ENCODE results near the gene RTN4.

RTN4 gene

DNA sequence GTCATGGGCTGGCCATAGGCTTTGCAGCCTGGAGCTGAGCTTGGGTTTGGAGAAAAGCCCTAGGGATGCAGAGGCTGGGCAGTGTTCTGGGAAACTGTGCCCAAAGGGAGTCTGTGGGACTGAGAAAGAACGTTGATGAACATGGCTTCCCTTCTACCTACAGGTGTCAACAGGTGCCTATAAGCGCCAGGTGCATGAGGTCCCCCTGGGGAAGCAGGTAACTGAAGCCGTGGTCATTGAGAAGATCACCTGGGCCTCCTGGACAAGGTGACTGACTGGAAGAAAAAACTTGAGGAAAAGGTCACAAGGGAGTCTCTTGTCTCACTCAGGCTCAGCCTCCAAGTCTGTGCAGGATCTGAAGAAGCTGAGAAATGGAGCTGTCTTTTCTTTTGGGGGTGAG, 83.4 kb downstream of the RTN4 start:
- DNase-seq = no peak

GRCh38 chr2:54966165-54966832, 84.0 kb downstream of the RTN4 start:
- no peak for DNase-seq

GRCh38 chr2:54965425-54965824, 84.8 kb downstream of the RTN4 start:
- no peak for DNase-seq

- no peak for DNase-seq
These were observed 85.4 kb downstream of the RTN4 start for GRCh38 chr2:54964816-54965215.

DNA sequence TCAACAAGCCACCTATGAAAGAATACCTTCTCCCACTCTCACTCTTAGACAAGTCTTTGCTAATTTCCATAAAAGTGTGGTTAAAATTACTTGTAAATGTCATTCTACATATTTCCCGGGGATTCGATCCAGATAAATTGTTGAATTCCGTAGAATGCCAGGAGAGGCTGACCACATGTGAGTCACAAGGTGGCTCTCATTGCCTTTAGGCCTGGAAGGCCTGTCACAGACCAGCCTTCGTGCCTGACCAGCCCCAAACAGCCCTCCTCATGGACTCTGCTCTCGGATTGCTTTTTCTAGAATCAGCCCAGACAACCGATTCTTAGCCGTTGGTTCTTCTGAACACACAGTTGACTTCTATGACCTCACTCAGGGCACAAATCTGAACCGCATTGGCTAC, 86.0 kb downstream of the RTN4 start:
- no peak for DNase-seq

- no peak for DNase-seq
These were observed 86.8 kb downstream of the RTN4 start for GRCh38 chr2:54963476-54963875.

DNA sequence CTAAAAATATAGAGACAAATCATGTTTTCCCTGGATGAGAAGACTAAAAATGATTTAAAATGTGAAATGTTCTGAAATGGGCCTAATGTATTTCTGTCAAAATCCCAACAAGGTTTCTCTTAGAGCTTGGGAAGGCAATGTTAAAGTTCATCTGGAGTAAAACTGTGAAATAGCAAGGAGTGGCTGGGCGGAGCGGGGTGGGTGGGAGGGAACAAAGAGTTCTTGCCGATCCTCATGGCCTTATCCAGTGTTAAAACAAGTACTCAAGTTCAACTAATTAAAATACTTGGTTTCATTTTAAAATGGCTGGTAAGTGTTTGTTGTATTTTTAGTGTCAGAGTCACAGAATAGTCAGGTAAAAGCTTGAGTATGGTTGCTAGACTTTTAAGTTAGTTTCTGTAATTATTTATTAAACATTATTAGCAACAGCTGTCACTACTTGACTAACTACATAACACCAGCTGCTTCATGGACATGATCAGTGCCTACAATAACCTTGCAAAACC, 87.3 kb downstream of the RTN4 start:
- no peak for DNase-seq

DNA sequence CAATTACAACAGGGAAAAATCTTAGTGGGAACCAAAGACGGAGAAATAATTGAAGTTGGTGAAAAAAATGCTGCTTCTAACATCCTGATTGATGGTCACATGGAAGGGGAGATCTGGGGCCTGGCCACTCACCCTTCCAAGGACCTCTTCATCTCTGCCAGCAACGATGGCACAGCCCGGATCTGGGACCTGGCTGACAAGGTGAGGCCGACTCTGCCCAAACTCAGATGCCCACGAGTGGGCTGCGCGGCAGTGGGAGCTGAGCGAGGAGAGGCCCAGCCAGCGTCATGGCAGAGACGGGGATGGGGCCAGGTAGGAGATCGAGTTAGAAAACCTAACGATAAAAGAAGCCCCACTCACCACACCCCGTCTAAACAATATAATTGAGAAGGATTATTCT, 87.7 kb downstream of the RTN4 start:
- no peak for DNase-seq

GRCh38 chr2:54960164-54960563, 90.1 kb downstream of the RTN4 start:
- DNase-seq = no peak

- DNase-seq = no peak
These were observed 91.4 kb downstream of the RTN4 start for GRCh38 chr2:54958717-54959371.

- no peak for DNase-seq
These were observed 92.8 kb downstream of the RTN4 start for GRCh38 chr2:54957321-54957999.

- DNase-seq = no peak
These were observed 94.1 kb downstream of the RTN4 start for GRCh38 chr2:54956111-54956627.

GRCh38 chr2:54955358-54956110, 94.7 kb downstream of the RTN4 start:
- no peak for DNase-seq

DNA sequence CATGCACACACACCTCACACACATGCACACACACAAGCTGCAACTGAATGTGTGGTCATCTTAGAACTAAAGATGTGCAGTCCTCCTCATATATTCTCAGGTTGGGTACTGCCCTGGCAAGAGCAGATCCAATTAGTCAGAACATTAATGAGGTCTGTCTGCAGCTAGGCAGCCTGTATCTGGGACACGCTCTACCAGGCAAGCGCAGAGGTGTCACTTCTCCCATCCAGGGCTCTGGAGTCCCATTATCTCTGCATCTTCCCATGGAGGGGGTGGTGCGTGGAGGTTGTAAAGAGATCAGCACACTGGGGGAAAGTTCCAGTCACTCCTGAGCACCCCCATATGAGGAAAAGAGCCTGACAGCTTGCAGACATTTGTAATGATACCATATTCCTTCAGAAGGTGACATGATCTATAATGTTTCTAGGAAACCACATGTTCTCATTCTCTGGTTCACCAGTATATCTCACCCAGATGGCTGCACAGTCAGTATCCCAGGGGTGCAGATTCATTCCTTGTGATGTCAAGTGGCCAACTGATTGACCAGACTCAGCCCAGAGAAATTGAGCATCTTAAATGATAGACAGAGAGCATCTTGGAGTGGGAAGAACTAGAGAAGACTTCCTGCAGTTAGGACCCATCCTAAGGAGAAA, 95.4 kb downstream of the RTN4 start:
- DNase-seq = no peak

- DNase-seq = no peak
These were observed 96.1 kb downstream of the RTN4 start for GRCh38 chr2:54954158-54954557.

- DNase-seq = peak; percentile 57
These were observed 97.2 kb downstream of the RTN4 start for GRCh38 chr2:54952978-54953456.

- DNase-seq = no peak
These were observed 97.8 kb downstream of the RTN4 start for GRCh38 chr2:54952425-54952824.

GRCh38 chr2:54950811-54951210, 99.4 kb downstream of the RTN4 start:
- DNase-seq = no peak

DNA sequence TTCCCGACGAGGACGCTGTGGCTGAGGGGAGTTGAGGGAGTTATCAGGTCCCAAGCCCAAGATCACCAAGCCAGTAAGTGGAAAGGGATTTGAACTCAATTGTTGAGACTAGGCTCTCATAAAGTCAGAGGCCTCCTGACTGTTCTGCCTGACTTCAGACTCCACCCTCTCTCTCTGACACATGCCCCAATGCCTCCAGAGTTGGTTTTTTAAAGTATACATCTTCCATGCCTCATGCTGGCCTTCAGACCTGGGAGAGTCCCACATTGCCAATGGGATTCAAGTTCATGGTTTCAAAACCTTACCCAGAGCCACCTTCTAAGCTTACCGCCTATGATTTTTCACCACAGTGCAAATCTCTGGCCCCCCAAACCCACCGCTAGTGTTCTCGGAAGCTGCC, 100.8 kb downstream of the RTN4 start:
- DNase-seq = peak; percentile 29

- no peak for DNase-seq
These were observed 102.1 kb downstream of the RTN4 start for GRCh38 chr2:54948120-54948519.

GRCh38 chr2:54947646-54948045, 102.6 kb downstream of the RTN4 start:
- no peak for DNase-seq

DNA sequence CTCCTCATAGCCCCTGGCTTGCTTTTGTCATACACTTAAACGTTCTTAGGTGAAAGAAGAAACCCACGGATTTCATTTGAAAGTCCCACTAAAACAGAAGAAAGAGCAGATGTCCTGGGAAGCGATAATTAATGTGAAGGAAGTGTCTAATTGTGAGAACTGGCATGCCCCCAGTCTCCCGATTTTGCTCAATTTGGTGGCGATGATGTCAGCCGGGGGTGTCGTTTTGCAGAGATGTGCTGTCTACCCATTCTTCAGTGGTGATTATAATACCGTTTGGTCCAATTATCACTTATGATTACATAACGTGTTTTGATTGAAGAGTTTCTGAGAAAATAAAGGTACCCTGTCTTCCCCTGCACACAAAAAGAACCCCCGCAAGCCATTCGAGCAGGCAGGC, 103.1 kb downstream of the RTN4 start:
- no peak for DNase-seq
